ENCODE results near the gene DLG2.

The DLG2 gene

DNA sequence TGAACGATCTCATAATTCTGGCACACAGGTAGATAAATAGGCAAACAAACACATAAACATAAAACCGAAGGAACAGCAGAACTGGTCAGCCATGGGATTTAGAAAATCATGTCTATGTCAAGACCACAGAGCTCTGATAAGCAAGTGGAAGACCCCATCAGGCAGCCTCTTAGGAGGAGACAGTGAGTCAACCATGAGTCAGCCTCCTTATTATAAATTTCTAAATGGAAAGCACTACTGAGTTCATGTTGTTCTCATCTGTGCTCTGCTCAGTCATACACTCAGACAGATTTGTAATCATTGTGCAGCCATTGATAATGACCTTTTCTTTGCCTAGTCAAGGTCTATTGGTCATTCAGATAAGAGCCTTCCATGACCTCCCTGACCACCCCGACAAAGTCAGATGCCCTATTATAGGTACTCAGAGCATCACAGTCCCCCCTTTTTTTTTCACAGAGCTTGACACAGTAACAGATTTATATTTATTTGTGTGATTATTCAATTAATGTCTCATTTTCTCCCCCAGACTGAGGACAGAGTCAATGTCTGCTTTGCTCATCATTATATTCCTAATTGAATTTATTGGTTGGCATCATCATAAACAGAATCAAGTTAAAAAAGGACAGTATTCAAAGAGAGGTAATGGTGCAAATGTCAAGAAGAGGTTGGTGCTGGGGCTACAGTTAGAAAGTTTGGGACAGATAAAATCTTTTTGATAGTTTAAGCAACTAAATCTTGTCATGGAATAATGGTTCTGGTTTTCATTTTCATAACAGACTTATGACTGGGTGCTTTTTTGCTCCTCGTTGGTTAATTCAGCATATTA, 1761.3 kb downstream of the DLG2 start:
- TF ChIP-seq, protein P1, sequence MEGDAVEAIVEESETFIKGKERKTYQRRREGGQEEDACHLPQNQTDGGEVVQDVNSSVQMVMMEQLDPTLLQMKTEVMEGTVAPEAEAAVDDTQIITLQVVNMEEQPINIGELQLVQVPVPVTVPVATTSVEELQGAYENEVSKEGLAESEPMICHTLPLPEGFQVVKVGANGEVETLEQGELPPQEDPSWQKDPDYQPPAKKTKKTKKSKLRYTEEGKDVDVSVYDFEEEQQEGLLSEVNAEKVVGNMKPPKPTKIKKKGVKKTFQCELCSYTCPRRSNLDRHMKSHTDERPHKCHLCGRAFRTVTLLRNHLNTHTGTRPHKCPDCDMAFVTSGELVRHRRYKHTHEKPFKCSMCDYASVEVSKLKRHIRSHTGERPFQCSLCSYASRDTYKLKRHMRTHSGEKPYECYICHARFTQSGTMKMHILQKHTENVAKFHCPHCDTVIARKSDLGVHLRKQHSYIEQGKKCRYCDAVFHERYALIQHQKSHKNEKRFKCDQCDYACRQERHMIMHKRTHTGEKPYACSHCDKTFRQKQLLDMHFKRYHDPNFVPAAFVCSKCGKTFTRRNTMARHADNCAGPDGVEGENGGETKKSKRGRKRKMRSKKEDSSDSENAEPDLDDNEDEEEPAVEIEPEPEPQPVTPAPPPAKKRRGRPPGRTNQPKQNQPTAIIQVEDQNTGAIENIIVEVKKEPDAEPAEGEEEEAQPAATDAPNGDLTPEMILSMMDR (IDR thresholded peaks at IDR 0.05; ENCODE audit: borderline replicate concordance, control extremely low read depth, extremely low read depth, insufficient read depth, missing control alignments) = no peak
- in situ Hi-C loops (cut with MboI; ENCODE audit: low sequenced_read_pairs, unreplicated experiment) = no loop called here
- no peak for DNase-seq (ENCODE audit: low spot score)

GRCh38 chr11:83864412-83865057, 1762.6 kb downstream of the DLG2 start:
- TF ChIP-seq, protein P1 (IDR thresholded peaks at IDR 0.05; ENCODE audit: borderline replicate concordance, control extremely low read depth, extremely low read depth, insufficient read depth, missing control alignments) = no peak

DNA sequence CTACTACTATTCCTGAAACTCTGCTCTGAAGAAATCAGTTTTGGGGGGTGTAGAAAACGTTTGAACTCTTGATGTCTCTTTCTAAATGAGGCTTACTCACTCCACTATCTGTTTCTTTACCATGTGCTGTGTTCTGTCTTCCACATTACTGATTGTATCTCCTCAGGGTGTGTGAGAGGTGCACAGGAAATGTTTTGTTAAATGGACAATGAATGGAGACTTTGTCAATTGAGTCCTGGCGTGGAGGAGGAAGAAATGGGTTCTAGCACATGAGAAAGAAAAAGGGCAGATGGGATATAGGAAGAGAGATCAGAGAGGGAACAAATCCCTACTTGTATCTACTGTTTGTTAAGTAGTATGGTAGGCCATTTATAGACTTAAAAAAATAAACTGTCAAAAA, 1763.9 kb downstream of the DLG2 start:
- TF ChIP-seq, protein P1 (IDR thresholded peaks at IDR 0.05; ENCODE audit: borderline replicate concordance, control extremely low read depth, extremely low read depth, insufficient read depth, missing control alignments) = no peak
- DNase-seq (ENCODE audit: low spot score) = no peak
- in situ Hi-C loops (cut with MboI; ENCODE audit: low sequenced_read_pairs, unreplicated experiment) = no loop called here

More at GRCh38 chr11:83864412-83865057, 1762.6 kb downstream of the DLG2 start:
- DNase-seq (ENCODE audit: low spot score) = no peak
- in situ Hi-C loops (cut with MboI; ENCODE audit: low sequenced_read_pairs, unreplicated experiment) = no loop called here

GRCh38 chr11:83862691-83863090, 1764.5 kb downstream of the DLG2 start:
- TF ChIP-seq, protein P1 (IDR thresholded peaks at IDR 0.05; ENCODE audit: borderline replicate concordance, control extremely low read depth, extremely low read depth, insufficient read depth, missing control alignments) = no peak
- no peak for DNase-seq (ENCODE audit: low spot score)
- in situ Hi-C loops (cut with MboI; ENCODE audit: low sequenced_read_pairs, unreplicated experiment) = no loop called here

DNA sequence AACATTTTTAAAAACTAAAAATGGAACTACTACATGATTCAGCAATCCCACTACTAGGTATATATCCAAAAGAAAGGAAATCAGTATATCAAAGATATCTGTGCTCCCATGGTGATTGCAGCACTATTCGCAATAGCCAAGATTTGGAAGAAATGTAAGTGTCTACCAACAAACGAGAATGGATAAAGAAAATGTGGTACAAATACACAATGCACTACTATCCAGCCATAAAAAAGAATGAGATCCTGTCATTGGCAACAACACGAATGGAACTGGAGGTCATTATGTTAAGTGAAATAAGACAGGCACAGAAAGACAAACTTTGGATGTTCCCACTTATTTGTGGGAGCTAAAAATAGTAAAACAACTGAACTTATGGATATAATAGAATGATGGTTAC, 1765.1 kb downstream of the DLG2 start:
- TF ChIP-seq, protein P1 (IDR thresholded peaks at IDR 0.05; ENCODE audit: borderline replicate concordance, control extremely low read depth, extremely low read depth, insufficient read depth, missing control alignments) = no peak
- in situ Hi-C loops (cut with MboI; ENCODE audit: low sequenced_read_pairs, unreplicated experiment) = no loop called here
- no peak for DNase-seq (ENCODE audit: low spot score)

- in situ Hi-C loops (cut with MboI; ENCODE audit: low sequenced_read_pairs, unreplicated experiment) = no loop called here
- DNase-seq (ENCODE audit: low spot score) = no peak
Observed at GRCh38 chr11:83858694-83859093, 1768.5 kb downstream of the DLG2 start.

More at GRCh38 chr11:83858694-83859093, 1768.5 kb downstream of the DLG2 start:
- TF ChIP-seq, protein P1 (IDR thresholded peaks at IDR 0.05; ENCODE audit: borderline replicate concordance, control extremely low read depth, extremely low read depth, insufficient read depth, missing control alignments) = no peak
